HL-60 (cell line): ENCODE data around the gene SMG5.

Experiments
- DNase-seq, 2 experiments: peaks; one replicate each; pipeline ENCODE4 v3.0.0-alpha.2; 2010 to 2020; ENCODE audit warnings: low read depth in 1 of 2, low spot score in 1 of 2
- H3K27ac ChIP-seq: fragments of 250-450 bp; sonication (Bioruptor Pico); replicated peaks from 2 replicates; pipeline ENCODE4 v1.5.1; 2020; ENCODE audit warnings: mild to moderate bottlenecking, moderate library complexity
- H3K27me3 ChIP-seq: fragments of 250-450 bp; sonication (Bioruptor Pico); 2 replicates; pipeline ENCODE4 v1.5.1; 2021; ENCODE audit warnings: mild to moderate bottlenecking, moderate library complexity; ENCODE audit not compliant: insufficient read depth, poor library complexity, severe bottlenecking
- H3K4me3 ChIP-seq: replicated peaks from 2 replicates; pipeline ENCODE4 v1.5.1; 2011; ENCODE audit warnings: mild to moderate bottlenecking, control low read depth, low read length; ENCODE audit not compliant: insufficient read depth
- GABPA ChIP-seq: IDR thresholded peaks from 2 replicates; pipeline ENCODE4 v1.6.1; 2012; ENCODE audit warnings: low read depth
- POLR2AphosphoS5 ChIP-seq: IDR thresholded peaks from 2 replicates; pipeline ENCODE4 v1.6.1; 2012; ENCODE audit warnings: low read depth
- SPI1 ChIP-seq: IDR thresholded peaks from 2 replicates; pipeline ENCODE4 v1.6.1; 2012; ENCODE audit warnings: low read depth, mild to moderate bottlenecking, borderline replicate concordance
- TF ChIP-seq, protein P1 (sequence below): IDR thresholded peaks from 2 replicates; pipeline ENCODE4 v1.6.1; 2012; ENCODE audit warnings: low read depth; ENCODE audit not compliant: insufficient replicate concordance
- TF ChIP-seq, protein P2 (sequence below): IDR thresholded peaks from one replicate; pipeline ENCODE4 v1.5.1; 2011; ENCODE audit warnings: low read length, control low read depth, inconsistent platforms; ENCODE audit not compliant: insufficient read depth

The SMG5 gene

DNA sequence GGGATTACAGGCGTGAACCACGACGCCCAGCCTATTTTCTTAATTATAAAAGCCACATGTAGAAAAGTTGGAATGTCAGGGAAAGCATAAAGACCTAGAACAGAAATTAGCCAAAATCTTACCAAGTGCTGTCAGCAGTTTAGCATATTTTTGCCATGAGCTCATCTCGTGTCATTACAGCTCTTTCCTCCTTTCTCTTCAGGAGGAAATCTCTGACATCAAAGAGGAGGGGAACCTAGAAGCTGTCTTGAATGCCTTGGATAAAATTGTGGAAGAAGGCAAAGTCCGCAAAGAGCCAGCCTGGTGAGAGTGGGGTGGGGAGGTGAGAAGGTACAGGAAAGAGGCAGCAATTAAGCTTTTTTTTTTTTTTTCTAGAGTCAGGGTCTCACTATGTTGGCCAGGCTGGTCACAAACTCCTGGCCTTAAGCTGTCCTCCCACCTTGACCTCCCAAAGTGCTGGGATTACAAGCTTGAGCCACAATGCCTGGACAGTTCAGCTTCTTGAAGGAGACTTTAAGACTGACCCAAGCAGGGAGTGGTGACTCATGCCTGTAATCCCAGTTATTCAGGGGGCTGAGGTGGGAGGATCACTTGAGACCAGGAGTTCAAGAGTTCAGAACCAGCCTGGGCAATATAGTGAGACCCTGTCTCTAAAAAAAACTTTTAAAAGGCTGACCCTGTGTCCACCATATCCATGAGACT lies 49.0 kb downstream of the SMG5 start:
- no peak overlapping the region for H3K4me3 ChIP-seq
- TF ChIP-seq SPI1 (no peak), GABPA (no peak), POLR2AphosphoS5 (no peak)
- TF ChIP-seq, protein P1, sequence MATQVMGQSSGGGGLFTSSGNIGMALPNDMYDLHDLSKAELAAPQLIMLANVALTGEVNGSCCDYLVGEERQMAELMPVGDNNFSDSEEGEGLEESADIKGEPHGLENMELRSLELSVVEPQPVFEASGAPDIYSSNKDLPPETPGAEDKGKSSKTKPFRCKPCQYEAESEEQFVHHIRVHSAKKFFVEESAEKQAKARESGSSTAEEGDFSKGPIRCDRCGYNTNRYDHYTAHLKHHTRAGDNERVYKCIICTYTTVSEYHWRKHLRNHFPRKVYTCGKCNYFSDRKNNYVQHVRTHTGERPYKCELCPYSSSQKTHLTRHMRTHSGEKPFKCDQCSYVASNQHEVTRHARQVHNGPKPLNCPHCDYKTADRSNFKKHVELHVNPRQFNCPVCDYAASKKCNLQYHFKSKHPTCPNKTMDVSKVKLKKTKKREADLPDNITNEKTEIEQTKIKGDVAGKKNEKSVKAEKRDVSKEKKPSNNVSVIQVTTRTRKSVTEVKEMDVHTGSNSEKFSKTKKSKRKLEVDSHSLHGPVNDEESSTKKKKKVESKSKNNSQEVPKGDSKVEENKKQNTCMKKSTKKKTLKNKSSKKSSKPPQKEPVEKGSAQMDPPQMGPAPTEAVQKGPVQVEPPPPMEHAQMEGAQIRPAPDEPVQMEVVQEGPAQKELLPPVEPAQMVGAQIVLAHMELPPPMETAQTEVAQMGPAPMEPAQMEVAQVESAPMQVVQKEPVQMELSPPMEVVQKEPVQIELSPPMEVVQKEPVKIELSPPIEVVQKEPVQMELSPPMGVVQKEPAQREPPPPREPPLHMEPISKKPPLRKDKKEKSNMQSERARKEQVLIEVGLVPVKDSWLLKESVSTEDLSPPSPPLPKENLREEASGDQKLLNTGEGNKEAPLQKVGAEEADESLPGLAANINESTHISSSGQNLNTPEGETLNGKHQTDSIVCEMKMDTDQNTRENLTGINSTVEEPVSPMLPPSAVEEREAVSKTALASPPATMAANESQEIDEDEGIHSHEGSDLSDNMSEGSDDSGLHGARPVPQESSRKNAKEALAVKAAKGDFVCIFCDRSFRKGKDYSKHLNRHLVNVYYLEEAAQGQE, result no peak
- TF ChIP-seq, protein P2, sequence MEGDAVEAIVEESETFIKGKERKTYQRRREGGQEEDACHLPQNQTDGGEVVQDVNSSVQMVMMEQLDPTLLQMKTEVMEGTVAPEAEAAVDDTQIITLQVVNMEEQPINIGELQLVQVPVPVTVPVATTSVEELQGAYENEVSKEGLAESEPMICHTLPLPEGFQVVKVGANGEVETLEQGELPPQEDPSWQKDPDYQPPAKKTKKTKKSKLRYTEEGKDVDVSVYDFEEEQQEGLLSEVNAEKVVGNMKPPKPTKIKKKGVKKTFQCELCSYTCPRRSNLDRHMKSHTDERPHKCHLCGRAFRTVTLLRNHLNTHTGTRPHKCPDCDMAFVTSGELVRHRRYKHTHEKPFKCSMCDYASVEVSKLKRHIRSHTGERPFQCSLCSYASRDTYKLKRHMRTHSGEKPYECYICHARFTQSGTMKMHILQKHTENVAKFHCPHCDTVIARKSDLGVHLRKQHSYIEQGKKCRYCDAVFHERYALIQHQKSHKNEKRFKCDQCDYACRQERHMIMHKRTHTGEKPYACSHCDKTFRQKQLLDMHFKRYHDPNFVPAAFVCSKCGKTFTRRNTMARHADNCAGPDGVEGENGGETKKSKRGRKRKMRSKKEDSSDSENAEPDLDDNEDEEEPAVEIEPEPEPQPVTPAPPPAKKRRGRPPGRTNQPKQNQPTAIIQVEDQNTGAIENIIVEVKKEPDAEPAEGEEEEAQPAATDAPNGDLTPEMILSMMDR, result no peak
- no peaks in the 10 kb centered on the region for H3K27me3 ChIP-seq
- no peak overlapping the region for H3K27ac ChIP-seq
- no peak for DNase-seq

DNA sequence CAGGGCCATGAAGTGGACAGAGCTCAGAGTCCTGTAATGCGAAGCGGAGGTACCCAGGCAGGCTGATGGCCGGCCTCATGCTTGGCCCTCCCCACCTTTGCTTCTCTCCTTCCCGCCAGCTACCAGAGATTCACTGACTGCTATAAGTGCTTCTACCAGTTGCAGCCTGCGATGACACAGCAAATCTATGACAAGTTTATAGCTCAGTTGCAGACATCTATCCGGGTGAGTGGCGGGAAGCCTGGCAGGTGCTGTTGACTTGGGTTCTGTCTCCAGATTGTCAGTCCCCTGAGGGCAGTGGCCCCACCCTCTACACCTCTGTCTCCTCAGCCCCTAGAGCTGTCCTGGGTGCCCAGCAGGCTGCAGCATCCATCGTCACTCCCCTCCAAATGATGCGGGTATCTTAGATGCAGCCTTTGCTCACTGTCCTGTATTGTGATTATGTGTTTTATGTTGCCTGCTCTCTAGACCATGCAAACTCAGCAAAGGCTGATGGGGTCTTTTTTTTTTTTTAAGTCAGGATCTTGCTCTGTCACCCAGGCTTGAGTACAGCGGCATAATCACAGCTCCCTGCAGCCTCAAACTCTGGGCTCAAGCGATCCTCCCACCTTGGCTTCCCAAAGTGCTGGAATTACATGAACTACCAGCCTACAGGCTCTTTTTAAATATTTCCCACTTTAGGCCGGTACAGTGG lies 50.3 kb downstream of the SMG5 start:
- H3K4me3 ChIP-seq, result no peak overlapping the region
- no peak overlapping the region for H3K27ac ChIP-seq
- H3K27me3 ChIP-seq, result no peaks in the 10 kb centered on the region
- DNase-seq, result no peak
- TF ChIP-seq POLR2AphosphoS5 (no peak), GABPA (no peak), SPI1 (no peak)
- TF ChIP-seq, protein P2, result no peak
- TF ChIP-seq, protein P1, result no peak

DNA sequence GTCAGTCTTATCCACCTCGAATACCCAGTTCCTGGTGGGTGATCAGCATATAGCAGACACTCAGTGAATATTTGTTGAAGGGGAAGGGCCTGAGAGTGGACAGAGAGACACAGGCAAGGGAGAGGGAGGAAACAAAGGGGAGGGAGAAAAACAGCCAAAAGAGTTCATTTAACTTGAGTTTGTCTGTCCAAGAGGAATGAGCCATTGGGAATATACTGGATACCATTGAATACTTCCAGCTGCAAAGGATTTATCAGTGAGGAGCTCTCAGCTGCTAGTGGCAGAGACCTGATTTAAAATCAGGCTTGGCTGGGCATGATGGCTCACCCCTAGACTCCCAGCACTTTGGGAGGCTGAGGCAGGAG lies 52.2 kb downstream of the SMG5 start:
- Histone ChIP-seq H3K4me3 (no peak overlapping the region), H3K27me3 (no peaks in the 10 kb centered on the region), H3K27ac (no peak overlapping the region)
- no peak for DNase-seq
- TF ChIP-seq, protein P1, result no peak
- TF ChIP-seq SPI1 (no peak), POLR2AphosphoS5 (no peak), GABPA (no peak)
- TF ChIP-seq, protein P2, result no peak
